ENCODE data around the gene ING5. TPM values are rescaled to one million over a fixed set of nuclear protein-coding genes. Genes with fewer than 3 reads are reported as not detected.
"Not testable (repeated sequence)": the region's sequence is repeated elsewhere in the genome, so short reads cannot be mapped to it uniquely, and the experiment has no call there.

The ING5 gene
- total RNA-seq, 4 donors from 2014 or later = 24.2 to 33.0 (median 26.4) TPM

GRCh38 chr2:241656190-241656741, 45.6 kb upstream of the ING5 start:
- TF ChIP-seq CTCF (IDR thresholded peaks at IDR 0.05) = no peak
- ATAC-seq (ENCODE audit: low FRiP score) = no peak
- DNase-seq (ENCODE audit: low spot score) = no peak

GRCh38 chr2:241657786-241658254, 44.0 kb upstream of the ING5 start:
- no peak for DNase-seq (ENCODE audit: low spot score)
- no peak for ATAC-seq (ENCODE audit: low FRiP score)
- TF ChIP-seq CTCF (IDR thresholded peaks at IDR 0.05) = no peak

GRCh38 chr2:241658296-241658695, 43.5 kb upstream of the ING5 start:
- no peak for ATAC-seq (ENCODE audit: low FRiP score)
- no peak for DNase-seq (ENCODE audit: low spot score)
- TF ChIP-seq CTCF (IDR thresholded peaks at IDR 0.05) = no peak

- no peak for ATAC-seq (ENCODE audit: low FRiP score)
- no peak for TF ChIP-seq CTCF (IDR thresholded peaks at IDR 0.05)
- DNase-seq (ENCODE audit: low spot score) = peak; percentile 37
Measured at GRCh38 chr2:241659150-241659739, 42.6 kb upstream of the ING5 start.

- DNase-seq (ENCODE audit: low spot score) (no peak), ATAC-seq (ENCODE audit: low FRiP score) (no peak)
- TF ChIP-seq CTCF (IDR thresholded peaks at IDR 0.05) = no peak
Measured at GRCh38 chr2:241660593-241661213, 41.1 kb upstream of the ING5 start.

GRCh38 chr2:241662731-241663130, 39.1 kb upstream of the ING5 start:
- DNase-seq (ENCODE audit: low spot score); ATAC-seq (ENCODE audit: low FRiP score): not testable (repeated sequence)

- no peak for DNase-seq (ENCODE audit: low spot score)
- no peak for TF ChIP-seq CTCF (IDR thresholded peaks at IDR 0.05)
- no peak for ATAC-seq (ENCODE audit: low FRiP score)
Measured at GRCh38 chr2:241665731-241666440, 36.0 kb upstream of the ING5 start.
